Calu3 (cell line): ENCODE data around the gene AGBL3. TPM values are rescaled to one million over a fixed set of nuclear protein-coding genes. Genes with fewer than 3 reads are reported as not detected.

Experiments
- BruUV-seq: library from RNA; stranded (reverse); fragments of 400-500 nt; replicated peaks from 2 replicates; lab custom pipeline; 2021; lab: Mats Ljungman, UMichigan
- CTCF ChIA-PET: fragments of 300-600 bp; sonication (Branson Sonifier 250); formaldehyde crosslinking; loops from one replicate; lab custom pipeline; 2022; ENCODE audit warnings: antibody characterized with exemption; lab: Charles Lee
- DNase-seq: peaks from one replicate; pipeline ENCODE4 v3.0.0; 2022
- H3K27ac Mint-ChIP-seq: one replicate; pipeline ENCODE4 v1.8.0; 2022; ENCODE audit warnings: mixed read lengths; ENCODE audit not compliant: unreplicated experiment
- H3K27me3 Mint-ChIP-seq: one replicate; pipeline ENCODE4 v1.8.0; 2022; ENCODE audit warnings: mixed read lengths; ENCODE audit not compliant: unreplicated experiment
- H3K36me3 Mint-ChIP-seq: one replicate; pipeline ENCODE4 v1.8.0; 2022; ENCODE audit warnings: mild to moderate bottlenecking, moderate library complexity, mixed read lengths; ENCODE audit not compliant: insufficient read depth, unreplicated experiment
- H3K4me1 Mint-ChIP-seq: one replicate; pipeline ENCODE4 v1.8.0; 2022; ENCODE audit warnings: mild to moderate bottlenecking, low read depth, mixed read lengths; ENCODE audit not compliant: unreplicated experiment
- H3K4me3 Mint-ChIP-seq: one replicate; pipeline ENCODE4 v1.8.0; 2022; ENCODE audit warnings: mild to moderate bottlenecking, low read depth, moderate library complexity, mixed read lengths; ENCODE audit not compliant: unreplicated experiment
- H3K9me3 Mint-ChIP-seq: one replicate; pipeline ENCODE4 v1.8.0; 2022; ENCODE audit warnings: low read depth, mixed read lengths; ENCODE audit not compliant: unreplicated experiment
- intact Hi-C: fragments of 100-400 bp; cut with micrococcal nuclease; formaldehyde crosslinking; loops from one replicate; pipeline ENCODE4 v1.10.0; 2022; ENCODE audit not compliant: unreplicated experiment
- total RNA-seq: library from RNA; stranded (reverse); gene quantifications from 2 replicates; pipeline ENCODE4 v1.2.3, GENCODE V29; 2022
- TF ChIP-seq, protein P1 (sequence below): fragments of 200-600 bp; IDR thresholded peaks from one replicate; pipeline ENCODE4 v1.8.0; 2022; ENCODE audit warnings: antibody characterized with exemption; ENCODE audit not compliant: unreplicated experiment

Gene AGBL3
- total RNA-seq, 1 experiment from 2014 or later: 6.3 TPM

DNA sequence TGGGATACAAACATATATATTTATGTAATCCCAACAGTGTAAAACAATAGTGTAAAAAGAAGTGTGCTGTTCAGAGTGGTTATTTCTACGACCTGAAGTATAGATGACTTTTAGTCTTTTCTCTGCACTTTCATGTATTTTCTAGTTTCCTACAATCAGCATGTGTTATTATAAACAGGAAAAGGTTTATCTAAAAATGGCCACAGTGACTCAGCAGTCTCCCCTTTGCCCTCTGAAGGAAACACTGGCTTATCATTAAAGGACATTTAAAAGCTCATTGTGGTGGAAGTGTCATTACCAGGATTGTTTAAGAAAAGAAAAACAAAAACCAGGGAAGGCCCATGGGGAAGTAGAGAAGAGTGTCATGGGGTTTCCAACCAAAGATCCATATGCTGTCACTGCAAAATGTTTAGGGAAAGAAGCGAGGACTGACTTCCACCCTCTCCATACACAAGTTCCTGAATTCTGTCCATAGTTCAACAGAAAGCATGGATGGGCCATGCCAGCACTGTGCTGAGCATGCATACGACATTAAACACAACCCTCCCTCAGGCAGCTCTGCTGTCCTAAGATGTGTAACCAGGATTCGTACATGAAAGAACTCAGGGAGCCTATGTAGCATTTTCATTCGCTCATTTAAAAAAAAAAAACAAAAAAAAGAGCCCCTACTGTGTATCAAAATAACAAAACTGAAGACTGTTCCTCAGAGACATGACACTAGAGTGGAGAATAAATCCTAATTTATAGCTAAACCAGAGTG, 174.0 kb downstream of the AGBL3 start:
- Mint-ChIP-seq H3K36me3 (peaks cover 39% of the 10 kb centered on the region), H3K9me3 (peaks cover 13% of the 10 kb centered on the region), H3K4me3 (peak overlapping the region; percentile 28), H3K4me1 (peaks cover 32% of the 10 kb centered on the region), H3K27ac (peak overlapping the region; percentile 82), H3K27me3 (no peaks in the 10 kb centered on the region)
- TF ChIP-seq, protein P1, sequence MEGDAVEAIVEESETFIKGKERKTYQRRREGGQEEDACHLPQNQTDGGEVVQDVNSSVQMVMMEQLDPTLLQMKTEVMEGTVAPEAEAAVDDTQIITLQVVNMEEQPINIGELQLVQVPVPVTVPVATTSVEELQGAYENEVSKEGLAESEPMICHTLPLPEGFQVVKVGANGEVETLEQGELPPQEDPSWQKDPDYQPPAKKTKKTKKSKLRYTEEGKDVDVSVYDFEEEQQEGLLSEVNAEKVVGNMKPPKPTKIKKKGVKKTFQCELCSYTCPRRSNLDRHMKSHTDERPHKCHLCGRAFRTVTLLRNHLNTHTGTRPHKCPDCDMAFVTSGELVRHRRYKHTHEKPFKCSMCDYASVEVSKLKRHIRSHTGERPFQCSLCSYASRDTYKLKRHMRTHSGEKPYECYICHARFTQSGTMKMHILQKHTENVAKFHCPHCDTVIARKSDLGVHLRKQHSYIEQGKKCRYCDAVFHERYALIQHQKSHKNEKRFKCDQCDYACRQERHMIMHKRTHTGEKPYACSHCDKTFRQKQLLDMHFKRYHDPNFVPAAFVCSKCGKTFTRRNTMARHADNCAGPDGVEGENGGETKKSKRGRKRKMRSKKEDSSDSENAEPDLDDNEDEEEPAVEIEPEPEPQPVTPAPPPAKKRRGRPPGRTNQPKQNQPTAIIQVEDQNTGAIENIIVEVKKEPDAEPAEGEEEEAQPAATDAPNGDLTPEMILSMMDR: no peak
- no peak for DNase-seq
- intact Hi-C loops: no loop called here
- BruUV-seq: no TSS peak
- CTCF ChIA-PET: interaction anchor here (0.7 to 1.6 kb wide), 4 partner anchors 9 to 493 kb away, joined by 3 to 7 read pairs (median 5); partner anchors contain the start of genes AGBL3 and CYREN

DNA sequence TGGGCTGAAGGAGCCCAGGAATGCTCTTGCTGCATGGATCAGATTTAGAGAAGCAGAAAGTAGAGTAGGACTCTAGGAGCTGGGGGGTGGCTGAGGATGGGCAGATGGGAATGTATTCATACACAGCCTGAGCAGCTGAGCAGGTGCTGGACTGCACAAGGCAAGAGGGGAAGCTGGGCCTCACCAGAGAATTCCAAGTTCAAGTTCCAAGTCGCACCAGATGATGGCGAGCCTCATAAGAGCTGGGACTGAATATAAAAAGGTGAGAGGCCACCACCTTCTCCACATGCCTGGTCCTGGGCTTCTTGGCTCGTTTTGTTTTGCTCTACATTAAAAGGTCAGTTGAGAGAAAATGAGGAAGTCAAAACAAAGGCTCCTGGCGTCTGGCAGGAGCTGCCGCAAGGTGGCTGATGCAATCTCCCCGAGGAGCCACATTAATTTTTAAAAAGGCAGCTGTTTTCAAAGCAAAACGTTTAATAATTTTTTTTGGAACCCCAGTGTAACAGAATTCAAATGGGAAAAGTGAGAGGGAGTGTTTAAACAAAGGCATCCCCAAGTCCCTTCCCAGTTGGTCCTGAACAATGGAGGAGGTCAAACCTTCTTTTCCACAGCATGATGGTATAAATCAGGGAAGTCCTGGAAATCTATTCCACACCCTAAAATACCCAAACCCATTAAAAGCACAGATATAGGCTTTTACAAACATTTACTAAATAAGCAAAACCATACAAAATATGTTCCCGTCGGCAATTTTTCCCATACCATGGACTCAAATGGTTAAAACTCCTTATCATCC, 174.7 kb downstream of the AGBL3 start:
- Mint-ChIP-seq H3K4me1 (peaks cover 32% of the 10 kb centered on the region), H3K36me3 (peaks cover 44% of the 10 kb centered on the region), H3K9me3 (peaks cover 12% of the 10 kb centered on the region), H3K27me3 (no peaks in the 10 kb centered on the region), H3K4me3 (no peak overlapping the region), H3K27ac (peak overlapping the region; percentile 82)
- CTCF ChIA-PET: interaction anchor here (0.6 to 1.6 kb wide), 6 partner anchors 8 to 449 kb away, joined by 3 to 7 read pairs (median 3); partner anchors contain the start of genes AGBL3 and CYREN
- TF ChIP-seq, protein P1: no peak
- intact Hi-C loops: no loop called here
- BruUV-seq: no TSS peak
- no peak for DNase-seq

DNA sequence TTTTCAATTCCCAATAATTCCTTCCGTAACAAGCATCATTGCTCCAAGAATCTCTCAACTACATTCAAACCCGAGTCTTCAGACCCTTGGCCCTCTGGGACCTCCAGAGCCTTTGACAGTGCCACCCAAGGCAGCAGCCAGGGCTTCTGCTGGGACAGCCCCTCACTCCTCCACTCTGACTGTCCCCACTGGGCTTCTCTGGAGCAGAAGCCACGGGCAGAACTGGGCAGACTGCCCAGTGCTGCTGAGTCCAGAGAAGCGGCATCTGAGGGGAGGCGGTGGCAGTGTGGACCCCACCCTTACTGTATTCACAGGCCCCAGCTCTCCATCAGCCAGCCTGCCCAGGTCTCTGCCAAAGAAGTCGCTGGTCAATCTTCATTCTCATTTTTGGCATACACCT, 175.4 kb downstream of the AGBL3 start:
- no peak overlapping the region for H3K4me3 Mint-ChIP-seq
- H3K36me3 Mint-ChIP-seq: peaks cover 49% of the 10 kb centered on the region
- peaks cover 8% of the 10 kb centered on the region for H3K9me3 Mint-ChIP-seq
- intact Hi-C loops: no loop called here
- no peak for DNase-seq
- CTCF ChIA-PET: interaction anchor here (0.6 kb wide), 2 partner anchors 9 to 176 kb away, joined by 3 read pairs; partner anchors contain the start of gene AGBL3
- H3K27ac Mint-ChIP-seq: peak overlapping the region; percentile 82
- peaks cover 32% of the 10 kb centered on the region for H3K4me1 Mint-ChIP-seq
- BruUV-seq: no TSS peak
- TF ChIP-seq, protein P1: no peak
- H3K27me3 Mint-ChIP-seq: no peaks in the 10 kb centered on the region

DNA sequence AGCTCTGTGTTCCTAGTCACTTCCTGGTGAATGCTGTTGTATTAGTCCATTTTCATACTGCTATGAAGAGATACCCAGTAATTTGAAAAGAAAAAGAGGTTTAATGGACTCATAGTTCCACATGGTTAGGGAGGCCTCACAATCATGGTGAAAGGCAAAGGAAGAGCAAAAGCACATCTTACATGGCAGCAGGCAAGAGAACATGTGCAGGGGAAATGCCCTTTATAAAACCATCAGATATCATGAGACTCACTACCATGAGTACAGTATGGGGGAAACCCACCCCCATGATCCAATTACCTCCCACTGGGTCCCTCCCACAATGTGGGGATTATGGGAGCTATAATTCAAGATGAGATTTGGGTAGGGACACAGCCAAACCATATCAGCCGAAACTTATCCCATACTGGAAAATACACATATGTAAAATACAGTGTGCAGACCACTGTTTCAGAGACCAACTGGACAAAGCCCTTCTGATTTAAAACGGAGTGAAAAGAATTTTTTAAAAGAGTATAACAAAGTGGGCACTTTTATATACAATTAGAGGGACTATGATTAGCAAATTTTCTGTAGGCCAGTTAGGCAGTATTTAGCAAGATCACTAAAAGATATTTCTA, 176.2 kb downstream of the AGBL3 start:
- TF ChIP-seq, protein P1: no peak
- Mint-ChIP-seq H3K27ac (peak overlapping the region; percentile 82), H3K27me3 (no peaks in the 10 kb centered on the region), H3K9me3 (peaks cover 8% of the 10 kb centered on the region), H3K4me3 (no peak overlapping the region), H3K4me1 (peaks cover 35% of the 10 kb centered on the region), H3K36me3 (peaks cover 58% of the 10 kb centered on the region)
- DNase-seq: no peak
- CTCF ChIA-PET: no interaction called here
- no TSS peak for BruUV-seq
- intact Hi-C loops: no loop called here
